ENCODE measurements around the gene DHRS7. TPM values are rescaled to one million over a fixed set of nuclear protein-coding genes. Genes with fewer than 3 reads are reported as not detected.
A peak's percentile ranks its signal among the peaks of the same experiment; 100 is the strongest.

DHRS7 gene
- total and polyA plus RNA-seq, 2 of the 8 experiments (the other 6 are each of a cell fraction or from before 2014, with no cell fraction given), result 10.8 to 27.5 TPM

- Histone ChIP-seq H3K27me3 (replicated peaks in 1 of 4; ENCODE audit: control insufficient read depth in 3 of 4, extremely low read depth in 1 of 4, insufficient read depth in 3 of 4, low read length in 3 of 4) (no peaks in the 10 kb centered on the region), H3K79me2 (ENCODE audit: control insufficient read depth in 1 of 2, insufficient read depth in 2 of 2, low read length in 2 of 2) (no peaks in the 10 kb centered on the region), H3K23ac (ENCODE audit: insufficient read length) (no peak overlapping the region), H3K56ac (replicated peaks; ENCODE audit: insufficient read length, low read depth, low read length) (no peak overlapping the region), H3K14ac (ENCODE audit: insufficient read length) (no peak overlapping the region), H3K9ac (replicated peaks in 1 of 4; ENCODE audit: extremely low read depth in 1 of 4, low read depth in 3 of 4, low read length in 3 of 4) (no peak overlapping the region), H4K8ac (ENCODE audit: extremely low read depth, insufficient read depth, low read length) (no peak overlapping the region), H3K79me1 (ENCODE audit: low read depth, low read length) (no peaks in the 10 kb centered on the region), H3K18ac (ENCODE audit: extremely low read depth, low read length) (no peak overlapping the region), H3K4me2 (ENCODE audit: insufficient read depth in 1 of 2, low read depth in 2 of 2, low read length in 2 of 2) (no peak overlapping the region), H3K4me3 (ENCODE audit: extremely low read depth in 1 of 4, insufficient read depth in 2 of 4, low read depth in 3 of 4, low read length in 4 of 4) (no peak overlapping the region), H3K4ac (replicated peaks; ENCODE audit: insufficient read length, low read depth, low read length) (no peak overlapping the region), H2BK12ac (ENCODE audit: low read depth, low read length) (no peak overlapping the region), H4K20me1 (replicated peaks in 1 of 2; ENCODE audit: control insufficient read depth in 1 of 2, insufficient read depth in 2 of 2, low read length in 2 of 2) (no peaks in the 10 kb centered on the region), H2BK20ac (ENCODE audit: low read length) (no peak overlapping the region), H3K4me1 (replicated peaks in 1 of 4; ENCODE audit: control insufficient read depth in 3 of 4, insufficient read depth in 4 of 4, low read length in 3 of 4) (peaks cover 0 to 3% (median 0%) of the 10 kb centered on the region in 4 experiments; a peak in 1 of 7 replicates), H2BK5ac (ENCODE audit: low read depth, low read length) (no peak overlapping the region), H3K27ac (ENCODE audit: low read depth, low read length) (no peak overlapping the region), H4K91ac (replicated peaks; ENCODE audit: insufficient read length, low read length) (no peak overlapping the region), H3K9me3 (ENCODE audit: insufficient read depth in 2 of 2, low read depth in 1 of 2, low read length in 1 of 2) (no peaks in the 10 kb centered on the region), H2BK15ac (ENCODE audit: low read length) (no peak overlapping the region), H3K36me3 (ENCODE audit: control insufficient read depth in 2 of 4, insufficient read depth in 4 of 4, low read length in 3 of 4) (no peaks in the 10 kb centered on the region), H3K23me2 (ENCODE audit: low read depth, low read length) (no peaks in the 10 kb centered on the region), H2AFZ (ENCODE audit: low read length) (no peak overlapping the region), H2BK120ac (replicated peaks; ENCODE audit: low read depth, low read length) (no peak overlapping the region), H2AK5ac (ENCODE audit: low read depth, low read length) (no peak overlapping the region), H4K5ac (ENCODE audit: insufficient read length, low read depth, low read length) (no peak overlapping the region)
- no peak for TF ChIP-seq TBP (IDR thresholded peaks at IDR 0.05; ENCODE audit: low read depth, low read length)
- peak; percentile 9 to 12; a peak in 2 of 4 replicates for TF ChIP-seq RAD21 (IDR thresholded peaks at IDR 0.05 in 1 of 2, conservative IDR thresholded peaks at IDR 0.05 in 1 of 2; ENCODE audit: low read depth in 2 of 2, low read length in 2 of 2)
- no peak for FAIRE-seq
- ChIA-PET POLR2A (ENCODE audit: partially characterized antibody) (no interaction called here), CTCF (ENCODE audit: partially characterized antibody) (interaction anchor here (1.7 to 8.4 kb wide), 3 partner anchors 8 to 223 kb away, joined by 4 to 80 read pairs (median 29); no protein-coding TSS in a partner anchor)
- 90% methylated on average over 3 of the region's 3 CpGs; no CpG with 5 or more reads in 1 of the 2 experiments for WGBS, 2 experiments (ENCODE audit: extremely low coverage in 1 of 2, insufficient coverage in 1 of 2, insufficient read length in 1 of 2, insufficient replicate concordance in 2 of 2, low coverage in 1 of 2, low lambda C conversion rate in 2 of 2, missing lambda C conversion rate in 1 of 2)
- DNase-seq (ENCODE audit: low read depth in 1 of 2, low spot score in 2 of 2), result no peak
Measured at GRCh38 chr14:60188115-60188514, 22.9 kb upstream of the DHRS7 start.
